HG03135 (cell line): Measurements from ENCODE around the gene FITM1.

Experiments used
- ATAC-seq: cut with Tn5 transposase; IDR thresholded peaks from one replicate; pipeline ENCODE4 v1.9.1; 2021; ENCODE audit warnings: mild to moderate bottlenecking, moderate library complexity; ENCODE audit not compliant: unreplicated experiment

FITM1 gene

GRCh38 chr14:24181371-24182077 lies 51.1 kb downstream of the FITM1 start:
- no peak for ATAC-seq
